Amniotic stem cell (primary cell): ENCODE measurements around the gene TMEM139.
A peak's percentile ranks its signal among the peaks of the same experiment; 100 is the strongest.

Experiments used
- DNase-seq: peaks from one replicate; lab custom pipeline; 2025; lab: John Stamatoyannopoulos, UW

TMEM139 gene

DNA sequence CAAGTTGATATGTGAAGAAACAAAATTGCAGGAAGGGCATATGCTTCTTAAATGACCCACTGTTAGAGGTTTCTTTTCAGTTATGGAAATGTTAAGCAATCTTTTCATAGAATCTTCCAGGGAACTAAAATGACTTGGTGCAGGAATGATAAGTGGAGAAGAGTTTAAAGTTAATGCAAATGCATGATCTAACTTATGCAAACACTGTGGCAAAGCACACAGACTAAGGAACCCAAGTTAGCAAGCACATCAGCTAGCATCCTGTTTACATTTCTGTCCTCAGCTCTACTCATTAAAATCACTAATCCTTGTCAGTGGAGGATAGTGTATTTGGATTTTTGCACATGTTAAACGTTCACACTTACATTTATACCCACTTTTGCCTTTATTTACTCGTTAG, 40.5 kb downstream of the TMEM139 start:
- DNase-seq = no peak

DNA sequence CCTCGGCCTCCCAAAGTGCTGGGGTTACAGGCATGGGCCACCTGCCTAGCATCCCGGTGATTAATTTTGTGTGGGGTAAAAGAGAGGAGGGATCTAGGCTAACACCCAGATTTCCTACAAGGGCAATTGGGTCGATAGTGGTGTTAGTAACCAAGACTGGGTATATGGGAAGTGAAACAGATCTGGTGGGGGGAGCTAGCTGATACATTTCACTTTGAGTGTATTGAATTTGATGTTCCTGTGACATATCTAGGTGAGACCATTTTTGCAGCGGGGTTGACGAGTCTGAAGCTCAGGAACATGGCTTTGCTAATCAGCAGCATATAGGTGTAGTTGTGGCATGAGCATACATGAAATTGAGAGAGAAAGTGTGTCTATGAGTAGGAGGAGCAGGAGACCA, 43.1 kb downstream of the TMEM139 start:
- no peak for DNase-seq

GRCh38 chr7:143329471-143330170, 44.9 kb downstream of the TMEM139 start:
- DNase-seq = no peak

DNA sequence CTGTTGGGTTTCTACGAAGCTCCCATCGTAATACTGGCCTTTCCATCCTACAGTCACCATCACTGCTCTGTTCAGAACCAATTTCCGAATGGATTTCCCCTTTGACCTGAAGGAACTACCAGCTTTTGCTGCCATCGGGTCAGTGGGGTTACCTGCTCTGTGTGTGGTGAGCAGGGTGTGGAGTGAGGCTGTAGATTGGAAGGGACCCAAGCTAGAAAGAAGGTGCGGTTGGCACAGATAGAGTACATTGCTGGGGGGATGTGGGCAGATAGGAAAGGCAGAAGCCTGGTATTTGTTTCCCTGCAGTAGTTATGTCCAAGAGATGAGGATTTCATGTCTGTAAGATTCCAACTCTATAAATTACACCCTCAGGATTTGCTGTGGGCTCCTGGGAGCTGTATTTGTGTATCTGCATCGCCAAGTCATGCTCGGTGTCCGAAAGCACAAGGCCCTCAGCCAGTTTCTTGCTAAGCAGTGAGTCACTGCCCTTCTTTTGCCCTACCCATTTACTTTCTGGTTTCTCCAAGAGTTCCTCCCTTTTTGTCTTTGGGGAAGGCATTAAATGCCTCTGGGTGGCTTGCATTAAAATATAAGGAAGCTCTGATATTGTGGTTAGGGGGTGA, 46.5 kb downstream of the TMEM139 start:
- DNase-seq = peak; percentile 67

- DNase-seq = no peak
These were observed 49.5 kb downstream of the TMEM139 start for GRCh38 chr7:143334244-143334643.

GRCh38 chr7:143337216-143337615, 52.5 kb downstream of the TMEM139 start:
- no peak for DNase-seq
